HG03439 (cell line): ENCODE results near the gene RBMS3.

Experiments
- ATAC-seq: cut with Tn5 transposase; IDR thresholded peaks from one replicate; pipeline ENCODE4 v1.9.1; 2021; ENCODE audit warnings: mild to moderate bottlenecking, moderate library complexity; ENCODE audit not compliant: unreplicated experiment

RBMS3 gene

DNA sequence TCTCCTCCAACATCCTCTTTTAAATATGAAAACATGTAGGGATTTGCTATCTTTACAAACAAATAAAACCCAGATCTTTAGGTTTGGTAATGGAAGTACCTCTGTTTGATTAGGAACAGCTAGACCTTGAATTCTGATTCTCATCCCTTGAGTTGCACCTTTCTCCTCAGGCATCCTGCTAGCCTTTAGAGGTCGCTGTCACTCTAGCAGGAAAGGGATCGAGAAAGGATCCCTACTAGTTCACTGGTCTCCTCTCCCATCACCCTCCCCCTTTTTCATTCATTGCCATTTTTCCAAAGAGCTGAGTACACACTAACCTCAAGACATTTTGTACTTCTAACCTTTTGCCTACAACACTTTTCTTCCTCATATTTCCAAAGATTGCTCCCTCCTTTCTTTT, 569.8 kb downstream of the RBMS3 start:
- ATAC-seq, result no peak

- ATAC-seq, result no peak
Observed at GRCh38 chr3:29852767-29853166, 571.9 kb downstream of the RBMS3 start.

GRCh38 chr3:29853841-29854397, 573.0 kb downstream of the RBMS3 start:
- ATAC-seq, result no peak

DNA sequence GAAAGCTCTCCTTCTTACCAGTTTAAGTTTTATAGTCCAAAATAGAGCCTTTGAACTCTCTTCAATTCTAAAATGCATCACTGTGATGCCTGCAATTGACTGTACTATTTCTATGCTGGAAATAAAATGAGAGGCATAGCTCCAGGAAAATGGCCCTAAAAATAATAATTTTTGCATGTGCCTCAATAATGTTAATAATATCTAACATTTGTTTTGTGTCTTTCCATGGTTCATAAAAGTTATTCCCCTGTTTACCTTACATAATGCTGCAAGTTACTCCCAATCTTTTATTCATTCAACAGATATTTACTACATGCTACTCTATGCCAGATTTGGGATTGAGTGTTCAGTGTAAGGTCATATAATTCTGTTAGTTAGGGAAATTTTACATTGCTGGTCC, 574.0 kb downstream of the RBMS3 start:
- ATAC-seq, result no peak

- no peak for ATAC-seq
Observed at GRCh38 chr3:29859726-29860270, 578.9 kb downstream of the RBMS3 start.

DNA sequence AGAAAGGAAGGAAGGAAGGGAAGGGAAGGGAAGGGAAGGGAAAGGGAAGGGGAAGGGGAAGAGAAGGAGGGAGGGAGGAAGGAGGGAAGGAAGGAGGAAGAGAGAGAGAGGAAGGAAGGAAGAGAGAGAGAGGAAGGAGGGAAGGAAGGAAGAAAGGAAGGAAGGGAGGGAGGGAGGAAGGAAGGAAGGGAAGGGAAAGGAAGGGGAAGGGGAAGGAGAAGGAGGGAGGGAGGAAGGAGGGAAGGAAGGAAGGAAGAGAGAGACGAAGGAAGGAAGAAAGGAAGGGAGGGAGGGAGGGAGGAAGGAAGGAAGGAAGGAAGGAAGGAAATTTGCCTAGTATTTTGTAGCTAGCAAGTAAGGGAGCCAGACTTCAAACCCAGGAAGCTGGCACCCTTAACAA, 583.9 kb downstream of the RBMS3 start:
- ATAC-seq, result no peak

DNA sequence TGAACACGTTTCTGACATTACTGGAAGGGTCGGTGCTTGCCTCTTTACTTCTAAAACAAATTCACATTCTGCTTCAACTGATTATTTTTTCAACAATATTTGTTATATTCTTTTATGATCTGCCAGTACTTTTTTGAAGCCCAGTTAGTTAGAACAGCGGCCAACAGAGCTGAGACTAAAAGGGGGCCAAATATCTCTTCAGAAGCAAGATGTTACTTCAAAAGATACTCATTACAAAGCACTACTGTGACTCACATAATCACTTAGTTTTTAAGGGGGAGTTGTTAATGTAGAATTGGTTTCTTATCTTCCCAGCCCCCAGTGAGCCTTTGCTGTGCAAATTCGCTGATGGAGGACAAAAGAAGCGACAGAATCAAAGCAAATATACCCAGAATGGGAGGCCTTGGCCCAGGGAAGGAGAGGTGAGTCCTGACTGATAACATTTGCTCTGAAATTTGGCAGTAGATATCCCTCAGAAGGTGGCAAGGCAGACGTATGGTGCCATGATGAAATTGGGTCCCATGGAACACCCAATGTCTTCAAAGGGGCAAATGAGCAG, 587.8 kb downstream of the RBMS3 start:
- ATAC-seq, result no peak

DNA sequence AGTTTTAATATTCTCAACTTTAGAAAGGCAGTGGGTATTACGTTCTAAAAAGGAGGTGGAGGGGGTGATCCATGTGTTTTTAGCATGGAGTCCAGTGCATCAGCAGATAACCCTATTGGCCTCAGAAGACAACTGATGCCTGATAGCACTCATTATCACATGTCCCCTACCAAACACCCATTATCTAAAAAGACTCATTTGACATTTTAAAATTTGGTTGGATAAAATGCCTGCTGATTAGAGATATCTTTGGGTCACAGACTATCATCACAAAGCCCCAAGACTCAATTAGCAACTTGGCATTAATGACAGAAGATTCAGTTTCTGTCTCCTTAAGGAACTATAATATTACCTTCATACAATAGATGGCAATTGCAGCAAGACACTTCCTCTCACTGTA, 589.3 kb downstream of the RBMS3 start:
- no peak for ATAC-seq

- no peak for ATAC-seq
Observed at GRCh38 chr3:29871087-29871486, 590.2 kb downstream of the RBMS3 start.

DNA sequence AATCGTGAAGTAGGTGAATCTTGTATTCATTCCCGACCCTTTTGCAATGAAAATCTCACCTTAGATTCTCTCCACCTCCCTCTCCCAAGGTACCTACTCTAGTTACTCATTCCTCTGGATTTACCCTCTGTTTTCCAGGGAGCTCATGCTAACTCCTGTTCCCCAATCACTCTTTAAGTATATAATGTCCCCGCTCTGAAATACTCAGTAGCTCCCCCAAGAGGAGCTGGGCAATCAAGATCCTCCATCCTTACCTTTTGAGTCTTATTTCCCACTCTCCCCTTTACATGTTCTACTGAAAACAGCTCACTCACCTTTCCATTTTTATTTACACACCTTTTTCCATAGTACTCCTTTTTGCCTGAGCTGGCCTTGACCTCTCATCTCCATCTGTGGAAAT, 599.9 kb downstream of the RBMS3 start:
- ATAC-seq, result no peak

DNA sequence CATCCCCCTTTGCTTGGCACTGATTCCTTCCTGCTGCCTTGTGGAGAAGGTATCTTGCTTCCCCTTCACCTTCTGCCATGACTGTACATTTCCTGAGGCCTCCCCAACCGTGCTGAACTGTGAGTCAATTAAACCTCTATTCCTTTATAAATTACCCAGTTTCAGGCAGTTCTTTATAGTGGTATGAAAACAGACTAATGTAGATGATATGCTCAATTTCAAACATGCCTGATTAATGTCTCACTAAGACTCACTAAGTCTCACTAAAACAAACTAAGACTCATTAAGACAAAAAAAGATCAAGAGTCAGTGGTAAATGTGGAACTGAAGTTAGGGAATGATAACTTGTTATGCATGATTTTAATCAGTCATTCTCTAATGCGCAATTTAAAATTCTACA, 606.6 kb downstream of the RBMS3 start:
- ATAC-seq, result no peak

DNA sequence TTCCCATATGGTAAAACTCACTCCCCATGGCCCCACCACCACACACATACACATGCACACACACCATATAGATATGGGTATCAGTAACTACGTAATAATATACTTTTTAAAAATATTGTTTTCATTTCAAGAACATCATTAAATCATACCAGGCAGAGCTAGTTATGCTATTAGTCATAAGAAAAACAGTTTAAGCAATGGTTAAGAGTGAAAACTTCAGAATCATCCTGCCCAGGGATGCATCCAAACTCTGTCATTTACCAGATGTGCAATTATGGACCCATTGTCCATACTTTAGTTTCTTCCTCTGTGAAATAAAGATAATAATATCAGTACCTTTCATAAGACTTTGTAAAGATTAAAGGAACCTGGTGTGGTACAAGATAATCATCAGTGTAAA, 608.3 kb downstream of the RBMS3 start:
- ATAC-seq, result no peak

- no peak for ATAC-seq
Observed at GRCh38 chr3:29890801-29891200, 609.9 kb downstream of the RBMS3 start.

DNA sequence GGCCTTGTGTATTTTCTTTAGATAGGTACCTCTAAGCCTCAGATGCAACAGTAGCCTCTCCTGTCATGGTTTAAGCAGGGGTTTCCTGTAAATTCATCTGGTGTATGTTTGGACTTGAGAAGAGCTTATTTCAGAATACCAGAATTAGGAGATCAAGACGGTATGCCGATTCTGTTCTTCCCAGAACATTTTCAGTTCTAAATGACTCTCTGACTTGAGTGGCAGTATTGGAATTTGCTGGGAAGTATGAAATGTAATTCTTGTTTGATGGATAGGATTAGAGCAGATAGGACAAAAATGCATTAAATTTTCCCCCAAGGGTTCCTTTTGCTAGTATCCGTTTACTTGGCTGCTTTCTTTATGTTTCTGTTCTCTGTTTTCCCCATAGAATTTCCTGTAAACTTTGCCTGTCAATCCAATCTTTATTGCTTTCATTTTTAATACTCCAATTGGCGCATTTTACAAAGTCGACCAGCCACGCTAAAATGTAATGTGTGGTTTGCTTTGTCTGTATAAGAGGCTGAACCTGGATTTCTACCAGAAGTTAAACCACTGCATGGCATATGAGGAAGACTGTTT, 612.2 kb downstream of the RBMS3 start:
- ATAC-seq, result no peak

DNA sequence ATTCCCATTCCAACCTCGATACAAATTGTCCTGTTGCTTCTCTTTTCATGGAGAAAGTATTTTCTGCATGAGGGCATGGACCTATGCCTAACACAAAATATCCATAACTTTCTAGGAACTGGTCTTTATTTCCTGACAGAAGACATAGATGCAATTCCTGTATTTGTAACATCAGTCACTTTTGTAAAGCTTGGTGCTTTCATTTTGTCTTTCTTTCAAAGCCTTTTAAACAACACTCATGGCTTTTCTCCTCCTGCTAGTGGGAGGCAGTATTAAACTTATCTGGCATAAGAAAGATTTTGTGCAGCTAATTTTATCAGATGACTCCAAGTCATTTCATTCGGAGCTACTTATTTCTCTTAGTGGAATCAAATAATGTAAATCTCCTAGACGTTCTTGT, 616.0 kb downstream of the RBMS3 start:
- ATAC-seq, result no peak

- no peak for ATAC-seq
Observed at GRCh38 chr3:29898171-29898965, 617.5 kb downstream of the RBMS3 start.

DNA sequence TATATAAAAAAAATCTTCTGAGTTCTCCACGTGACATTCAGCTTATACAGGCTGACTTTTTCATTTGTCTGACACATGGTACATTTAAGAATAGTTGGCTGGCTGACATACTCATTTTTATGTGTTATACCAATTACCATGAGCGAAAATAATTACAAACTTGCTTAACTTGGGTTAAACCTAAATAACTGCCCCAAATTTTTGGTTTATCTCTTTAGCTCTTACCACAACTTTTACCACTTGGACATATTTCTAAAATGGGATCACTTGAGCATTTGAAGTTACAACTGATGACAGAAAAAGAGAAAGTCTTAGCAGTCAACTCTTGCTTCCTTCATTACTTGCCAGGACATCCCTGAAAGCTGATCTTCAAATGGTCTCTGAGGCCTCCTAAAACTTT, 618.1 kb downstream of the RBMS3 start:
- no peak for ATAC-seq

DNA sequence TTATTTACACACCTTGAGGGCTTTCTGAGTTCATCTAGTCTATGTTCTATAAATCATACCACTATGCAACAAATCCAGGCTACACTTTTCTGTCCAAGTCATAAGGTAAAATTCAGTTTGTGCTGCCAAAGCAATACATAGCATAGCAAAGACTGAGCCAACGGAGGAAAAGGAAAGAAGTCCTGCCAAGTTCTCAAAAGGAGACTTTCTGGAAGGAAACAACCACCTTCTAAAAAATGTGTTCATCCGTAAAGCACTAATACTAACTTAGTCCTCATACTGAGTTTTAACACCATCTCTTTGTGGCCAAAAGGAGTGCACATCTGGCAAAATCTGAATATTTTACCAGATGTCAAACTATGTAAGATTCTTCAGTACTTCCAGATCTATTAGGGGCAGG, 620.2 kb downstream of the RBMS3 start:
- ATAC-seq, result no peak

DNA sequence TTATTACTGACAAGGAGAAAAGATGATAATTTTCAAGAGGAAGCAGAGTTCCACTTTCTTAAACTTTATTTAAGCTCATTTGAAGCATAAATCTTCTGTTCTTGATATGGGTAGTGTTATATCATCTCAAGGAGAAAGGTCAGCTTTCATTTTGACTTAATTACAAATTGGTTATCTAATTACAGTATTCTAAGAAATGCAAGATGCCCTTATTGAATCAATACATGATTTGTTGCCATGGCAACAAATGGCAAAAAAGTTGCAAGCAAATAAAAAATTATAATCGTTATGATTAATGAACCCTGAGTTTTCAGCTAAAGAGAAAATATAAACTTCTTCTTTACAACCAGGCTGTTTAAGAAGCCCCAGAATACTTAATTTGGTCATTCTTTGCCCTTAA, 622.7 kb downstream of the RBMS3 start:
- ATAC-seq, result no peak

GRCh38 chr3:29906906-29907305, 626.0 kb downstream of the RBMS3 start:
- ATAC-seq, result no peak

- ATAC-seq, result no peak
Observed at GRCh38 chr3:29912600-29913288, 631.9 kb downstream of the RBMS3 start.
